Stimulated activated CD8-positive, alpha-beta memory T cell treated with anti-CD3 and anti-CD28 coated beads, Interleukin-15, amount 100 ng/mL, for 48 hours (primary cell): Measurements from ENCODE around the gene SH3TC2.

Experiments used
- DNase-seq, 2 donors: peaks; one replicate each; pipeline ENCODE4 v3.0.0-alpha.2; 2020; ENCODE audit warnings: low read depth in 2 of 2

The SH3TC2 gene

DNA sequence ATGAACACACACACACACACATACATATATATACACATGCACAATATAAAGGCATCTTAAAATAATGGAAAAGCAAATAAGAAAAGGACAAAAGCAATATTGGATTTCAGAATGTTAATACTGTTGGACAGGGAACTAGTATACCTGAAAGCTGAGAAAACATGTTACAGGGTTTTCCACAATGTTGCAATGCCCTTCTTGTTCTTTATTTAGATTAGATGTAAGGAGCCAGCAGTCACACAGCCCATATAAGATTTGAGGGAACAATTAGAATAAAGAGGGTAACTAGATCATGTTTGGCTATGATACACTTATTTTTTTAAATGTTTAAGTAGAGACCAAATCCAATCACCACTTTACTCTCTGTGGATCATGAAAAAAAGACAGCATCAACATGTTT, 61.7 kb downstream of the SH3TC2 start:
- DNase-seq, result no peak

DNA sequence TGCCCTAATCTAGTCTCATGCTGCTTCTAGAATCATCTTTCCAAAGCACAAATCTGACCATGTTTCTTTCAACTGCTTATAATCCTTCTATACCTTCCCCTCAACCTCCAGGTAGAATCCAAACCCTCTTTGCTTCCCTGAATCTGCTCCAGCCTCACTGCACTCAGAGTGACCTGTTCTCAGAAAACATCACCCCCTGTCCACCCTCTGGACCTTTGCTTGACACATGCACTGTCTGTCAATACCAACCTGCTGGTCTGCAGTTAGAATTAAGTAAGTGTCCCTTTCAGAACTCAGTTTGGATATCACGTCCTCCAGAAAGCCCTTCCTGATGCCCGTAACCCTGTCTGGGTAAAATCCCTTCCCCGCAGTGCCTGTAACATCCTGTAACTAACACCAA, 63.1 kb downstream of the SH3TC2 start:
- DNase-seq, result no peak

DNA sequence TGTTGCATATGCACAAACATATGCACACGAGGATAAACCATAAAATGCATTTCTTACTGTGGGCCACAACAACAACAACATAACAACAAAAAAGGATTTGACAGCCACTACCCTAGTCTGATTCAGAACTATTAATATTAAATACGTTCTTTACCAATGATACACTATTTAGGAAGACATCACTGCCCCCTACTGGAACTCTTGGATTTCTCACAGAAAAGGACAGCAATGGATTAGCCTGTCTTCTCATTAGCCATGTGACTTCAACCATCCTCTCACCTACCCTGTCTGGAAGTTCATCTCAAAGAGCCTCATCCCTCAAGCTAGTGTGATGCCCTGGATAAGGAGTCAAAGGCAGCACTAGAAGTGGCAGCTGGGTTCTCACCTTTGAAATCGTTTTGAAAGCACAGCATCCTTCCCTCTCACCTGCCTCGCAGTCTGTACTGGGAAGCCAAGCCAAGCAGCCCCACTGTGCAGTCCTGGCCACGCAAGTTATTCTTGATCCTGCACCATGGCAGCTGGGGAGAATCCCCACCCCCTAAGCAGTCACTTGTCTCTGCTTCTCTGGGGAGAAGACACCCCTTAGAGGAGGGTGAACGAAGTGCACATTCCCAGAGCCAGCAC, 64.6 kb downstream of the SH3TC2 start:
- DNase-seq, result no peak

DNA sequence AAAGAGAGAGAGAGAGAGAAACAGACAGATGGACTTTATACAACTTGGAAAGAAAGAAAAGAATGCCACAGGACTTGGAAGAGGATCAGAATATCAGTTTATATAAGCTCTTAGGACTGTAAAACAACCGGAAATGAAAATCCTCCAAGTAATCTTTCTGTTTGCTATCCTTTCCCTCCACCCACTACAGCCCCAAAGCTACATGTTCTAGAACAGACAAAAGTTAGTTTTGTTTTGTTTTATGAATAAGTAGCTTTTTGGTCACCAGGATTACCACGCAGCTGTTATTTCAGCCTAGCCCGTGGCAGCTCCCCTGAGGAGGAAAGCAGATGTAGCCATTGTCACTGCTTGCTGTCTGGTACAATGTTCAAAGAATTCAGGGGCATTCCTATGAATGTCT, 66.6 kb downstream of the SH3TC2 start:
- DNase-seq, result no peak

DNA sequence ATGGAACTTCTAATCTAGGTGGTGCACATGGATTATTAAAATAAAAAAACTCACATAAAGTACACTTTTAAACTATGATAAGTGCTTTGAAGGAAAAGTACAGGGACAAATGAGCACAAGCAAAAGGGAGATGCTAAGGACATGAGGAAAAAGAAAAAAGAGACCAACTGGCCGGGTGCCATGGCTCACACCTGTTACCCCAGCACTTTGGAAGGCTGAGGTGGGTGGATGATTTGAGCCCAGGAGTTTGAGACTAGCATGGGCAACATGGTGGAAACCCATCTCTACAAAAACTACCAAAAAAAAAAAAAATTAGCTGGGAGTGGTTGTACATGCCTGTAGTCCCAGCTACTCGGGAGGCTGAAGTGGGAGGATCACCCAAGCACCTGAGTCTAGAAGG, 67.1 kb downstream of the SH3TC2 start:
- DNase-seq, result no peak

DNA sequence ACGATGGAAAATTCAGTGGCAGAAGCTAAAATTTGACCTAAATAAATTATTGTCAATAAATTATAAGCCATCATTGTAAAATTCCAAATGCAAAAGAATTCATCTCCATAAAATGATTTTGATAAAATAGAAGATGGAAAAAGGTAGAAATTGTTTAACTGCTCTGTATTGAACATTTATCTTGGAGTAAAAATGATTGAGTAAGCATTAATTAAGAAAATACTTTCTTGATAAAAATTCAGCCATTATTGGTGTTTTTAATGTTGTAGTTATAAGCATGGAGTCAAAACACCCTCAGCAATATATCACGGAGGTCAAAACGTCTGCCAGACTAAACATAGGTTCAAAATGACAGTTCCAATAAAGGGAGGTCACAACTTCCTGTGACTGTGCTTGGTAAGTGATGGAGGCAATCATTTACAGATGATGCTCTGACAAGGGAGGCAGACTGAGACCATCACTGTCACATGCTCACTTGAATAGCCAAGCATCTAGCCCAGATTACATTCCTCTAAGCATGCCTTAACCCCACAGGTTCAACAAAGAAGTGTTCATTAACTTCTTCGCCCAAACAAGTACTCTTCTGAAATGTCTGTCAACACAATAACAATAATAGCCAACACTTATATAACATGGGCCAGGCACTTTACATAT, 69.5 kb downstream of the SH3TC2 start:
- DNase-seq, result no peak

DNA sequence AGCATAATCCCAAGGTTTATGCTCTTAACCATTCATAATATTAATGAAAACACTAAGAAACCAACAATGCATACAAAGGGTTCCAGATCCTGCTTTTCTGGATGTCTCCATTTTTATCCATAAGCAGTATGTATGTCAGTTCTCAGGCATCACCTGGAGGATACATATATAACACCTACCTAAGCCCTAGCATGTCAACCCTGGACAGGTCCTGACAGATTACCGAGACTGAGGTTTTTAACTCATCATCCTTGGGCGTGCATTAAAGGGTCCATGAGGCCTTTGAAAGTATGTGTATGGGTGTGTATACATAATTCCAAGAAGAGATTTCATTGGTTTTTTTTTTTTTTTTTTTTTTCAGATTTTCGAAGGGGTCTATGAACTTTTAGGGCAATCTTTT, 70.6 kb downstream of the SH3TC2 start:
- DNase-seq, result no peak

DNA sequence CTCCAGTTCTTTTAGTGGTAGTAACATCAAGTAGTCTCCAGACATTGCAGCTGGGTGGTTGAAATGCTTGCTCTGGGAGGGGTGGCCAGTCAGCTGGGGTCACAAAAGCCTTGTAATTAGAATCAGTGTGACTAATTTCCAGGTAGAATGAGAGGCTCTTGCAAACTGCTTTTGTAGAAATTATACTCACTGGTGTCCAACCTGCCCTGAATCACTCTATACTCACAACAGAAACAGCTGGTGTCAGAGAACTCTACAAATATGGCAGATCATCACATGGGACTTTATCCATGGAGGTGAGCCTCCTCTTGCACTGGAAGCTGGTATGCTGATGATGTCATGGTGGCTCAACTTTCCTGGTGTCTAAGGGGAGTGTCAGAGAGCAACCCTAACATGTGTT, 71.3 kb downstream of the SH3TC2 start:
- DNase-seq, result no peak

DNA sequence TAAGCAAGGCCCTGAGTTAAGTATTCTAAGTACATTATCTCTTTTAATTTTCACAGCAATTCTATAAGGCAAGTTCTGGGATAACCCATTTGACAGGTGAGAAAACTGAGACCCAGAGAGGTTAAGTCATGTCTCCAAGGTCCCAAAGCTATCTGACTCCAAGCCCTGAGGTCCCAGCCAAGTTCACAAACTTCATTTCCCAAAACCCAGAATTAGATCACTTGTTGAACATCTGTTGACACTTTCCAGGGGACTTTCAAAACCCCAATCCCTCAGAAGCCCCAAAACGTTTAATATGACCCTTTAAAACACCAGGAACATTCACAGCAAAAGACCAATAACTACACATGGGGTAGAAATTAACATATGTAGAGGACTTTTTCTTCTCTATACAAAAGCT, 72.0 kb downstream of the SH3TC2 start:
- DNase-seq, result no peak

DNA sequence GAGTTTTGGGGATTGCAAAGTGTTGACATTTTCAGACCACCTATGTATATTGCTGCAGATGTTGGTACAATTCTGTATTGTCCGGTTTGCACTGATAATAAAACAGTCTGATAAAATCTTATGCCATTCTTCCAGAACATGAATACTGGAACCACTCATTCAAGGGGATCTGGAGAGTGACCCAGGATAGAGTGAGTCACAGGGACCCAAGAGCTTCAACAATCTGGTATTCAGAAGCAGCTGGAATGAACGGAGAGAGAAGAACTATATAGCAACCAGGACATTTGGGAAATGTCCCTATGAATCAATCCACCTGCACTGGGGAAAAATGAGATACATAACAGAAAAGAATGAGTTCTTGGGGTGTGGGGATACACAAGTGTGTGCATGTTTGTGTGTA, 73.3 kb downstream of the SH3TC2 start:
- DNase-seq, result no peak

DNA sequence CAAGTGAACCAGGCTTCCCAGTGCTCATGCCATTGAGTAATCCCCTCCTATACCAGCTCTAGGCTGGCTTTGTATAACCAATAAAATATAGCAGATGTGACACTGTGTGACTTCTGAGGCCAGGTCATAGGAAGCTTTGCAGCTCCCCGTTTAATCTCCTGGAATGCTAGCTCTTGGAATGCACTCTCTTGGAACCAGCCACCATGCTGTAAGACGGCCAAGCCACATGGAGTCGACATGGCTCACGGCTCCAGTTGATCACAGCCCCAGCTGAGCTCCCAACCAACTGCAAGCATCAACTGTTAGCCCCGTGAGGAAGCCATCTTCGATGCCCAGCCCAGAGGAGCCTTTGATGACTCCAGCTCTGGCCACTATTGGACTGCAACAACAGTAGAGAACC, 74.5 kb downstream of the SH3TC2 start:
- DNase-seq, result no peak

DNA sequence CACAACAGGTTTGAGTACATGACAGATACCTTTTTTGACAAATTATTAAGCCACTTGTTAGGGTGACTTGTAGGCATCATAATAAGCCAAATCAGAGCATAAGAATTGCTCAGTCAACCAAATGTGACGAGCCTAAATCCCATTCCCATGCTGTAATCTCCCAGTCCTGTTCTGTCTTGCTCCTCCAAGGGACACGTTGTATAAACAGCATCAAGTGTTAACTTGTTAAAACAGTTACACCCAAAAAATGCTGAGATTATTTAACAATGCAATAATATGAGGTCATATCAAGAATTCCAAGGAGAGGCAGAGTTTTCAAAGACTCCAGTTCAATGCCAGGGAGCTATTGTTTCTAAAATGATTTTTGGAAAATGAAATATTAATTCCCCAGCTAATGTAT, 76.2 kb downstream of the SH3TC2 start:
- no peak for DNase-seq

DNA sequence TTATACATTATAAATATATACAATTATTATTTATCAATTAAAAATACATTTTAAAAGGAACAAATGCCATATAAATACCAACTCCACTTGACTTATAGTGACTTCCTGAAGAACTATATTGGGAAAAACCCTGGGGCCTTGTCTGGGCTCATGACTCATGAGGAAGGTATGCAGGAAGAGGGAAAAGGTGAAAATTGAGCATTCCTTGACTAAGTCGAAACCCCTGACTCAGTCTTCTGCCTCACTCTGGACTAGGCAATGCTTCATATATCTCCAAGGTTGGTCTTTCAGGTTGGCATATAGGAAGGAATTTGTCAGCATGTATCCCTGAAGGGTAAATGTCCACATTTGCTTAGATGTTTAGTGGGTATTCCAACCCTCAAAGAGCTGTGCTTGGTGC, 78.5 kb downstream of the SH3TC2 start:
- no peak for DNase-seq

DNA sequence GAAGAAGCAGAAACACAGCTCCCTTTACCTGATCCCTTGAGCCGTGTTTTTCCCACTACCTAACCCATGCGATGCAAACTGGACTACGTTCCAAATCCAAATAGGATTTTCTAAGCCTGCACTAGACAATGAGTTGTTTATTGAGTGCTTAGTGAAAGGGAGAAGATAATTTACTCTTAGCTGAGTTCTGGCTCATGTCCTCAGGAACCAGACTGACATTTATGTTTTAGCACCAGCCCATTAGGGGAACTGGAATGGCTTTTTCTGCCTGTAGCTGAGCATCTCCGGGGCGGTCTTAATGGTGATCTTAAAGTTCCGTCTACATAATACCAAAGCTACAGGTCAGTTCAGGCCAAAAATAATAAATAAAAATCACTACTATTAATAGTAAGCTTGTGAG, 81.5 kb downstream of the SH3TC2 start:
- no peak for DNase-seq

DNA sequence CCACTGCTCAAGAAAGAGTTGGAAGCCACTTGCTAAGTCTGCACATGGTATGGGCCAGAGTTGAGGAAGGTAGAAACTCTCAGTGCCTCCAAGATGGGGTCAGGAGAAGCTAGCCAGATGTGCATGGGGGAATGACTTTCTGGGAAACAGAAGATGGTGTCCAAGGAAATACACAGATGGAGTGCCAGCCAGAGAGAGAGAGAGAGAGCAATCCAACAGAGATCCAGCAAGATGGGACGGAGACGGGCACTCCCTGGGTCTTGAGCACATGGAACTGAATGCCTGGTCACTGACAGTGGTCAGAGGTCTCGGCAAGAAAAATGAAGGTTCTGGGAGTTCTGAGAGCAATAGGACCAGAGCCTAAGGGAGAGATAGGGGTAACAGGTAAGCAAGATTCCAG, 82.1 kb downstream of the SH3TC2 start:
- DNase-seq, result no peak

DNA sequence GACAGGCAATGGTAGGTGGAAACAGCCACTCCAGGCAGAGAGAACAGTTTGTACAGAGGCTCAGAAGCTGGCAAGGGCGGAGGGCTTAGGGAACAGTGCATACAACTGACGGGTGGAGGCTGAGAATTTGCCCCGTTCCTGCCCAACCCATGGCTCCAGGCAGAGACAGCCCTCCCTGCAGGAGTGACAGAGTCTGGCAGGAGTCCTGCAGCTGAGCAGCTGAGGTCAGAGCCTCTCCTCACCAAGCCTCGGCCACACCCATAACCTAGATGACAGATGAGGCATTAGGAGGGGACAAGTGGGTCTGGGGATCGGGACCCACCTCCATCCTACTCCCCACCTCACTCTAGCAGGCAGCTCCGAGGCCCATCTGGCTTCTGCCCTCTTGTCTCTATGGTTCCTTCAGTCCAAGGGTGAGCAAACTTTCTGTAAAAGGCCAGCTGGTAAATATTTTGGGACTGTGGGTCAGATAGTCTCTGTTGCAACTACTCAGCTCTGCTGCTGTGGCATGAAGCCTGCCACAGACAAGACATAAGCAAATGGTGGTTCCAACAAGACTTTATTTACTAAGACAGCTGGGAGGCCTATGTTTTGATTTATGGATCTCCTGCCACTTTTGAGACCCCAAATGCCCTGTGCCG, 83.7 kb downstream of the SH3TC2 start:
- no peak for DNase-seq

DNA sequence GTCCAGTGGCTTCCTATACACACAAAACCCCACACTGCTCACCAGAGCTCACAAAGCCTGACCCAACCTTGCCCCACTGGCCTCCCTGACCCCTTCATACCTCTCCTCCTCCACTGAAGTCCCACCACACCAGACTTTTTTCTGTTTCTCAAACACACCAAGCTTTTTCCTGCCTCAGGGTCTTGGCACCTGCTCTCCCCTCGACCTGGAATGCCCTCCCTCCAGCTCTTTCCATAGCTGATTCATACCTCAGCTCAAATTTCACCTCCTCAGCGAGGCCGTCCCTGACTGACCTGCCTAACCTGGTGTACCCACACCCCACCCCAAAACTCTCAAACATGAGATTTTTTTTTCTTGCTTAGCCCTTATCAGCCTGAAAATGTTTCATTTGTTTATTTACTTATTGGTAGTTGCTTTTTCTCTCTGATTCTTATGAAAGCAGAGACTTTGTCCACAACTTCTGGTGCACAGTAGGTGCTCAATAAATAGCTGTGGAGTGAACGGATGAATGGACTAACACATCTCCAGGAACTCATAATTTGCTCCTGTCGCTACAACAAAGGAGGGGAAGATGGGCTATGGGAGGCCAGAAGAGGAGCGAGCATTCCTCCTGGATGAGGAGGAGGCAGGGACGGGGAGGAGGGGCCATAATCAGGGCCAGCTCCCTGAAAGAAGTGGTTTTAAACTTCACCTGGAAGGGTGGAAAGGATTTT, 84.3 kb downstream of the SH3TC2 start:
- DNase-seq, result no peak

DNA sequence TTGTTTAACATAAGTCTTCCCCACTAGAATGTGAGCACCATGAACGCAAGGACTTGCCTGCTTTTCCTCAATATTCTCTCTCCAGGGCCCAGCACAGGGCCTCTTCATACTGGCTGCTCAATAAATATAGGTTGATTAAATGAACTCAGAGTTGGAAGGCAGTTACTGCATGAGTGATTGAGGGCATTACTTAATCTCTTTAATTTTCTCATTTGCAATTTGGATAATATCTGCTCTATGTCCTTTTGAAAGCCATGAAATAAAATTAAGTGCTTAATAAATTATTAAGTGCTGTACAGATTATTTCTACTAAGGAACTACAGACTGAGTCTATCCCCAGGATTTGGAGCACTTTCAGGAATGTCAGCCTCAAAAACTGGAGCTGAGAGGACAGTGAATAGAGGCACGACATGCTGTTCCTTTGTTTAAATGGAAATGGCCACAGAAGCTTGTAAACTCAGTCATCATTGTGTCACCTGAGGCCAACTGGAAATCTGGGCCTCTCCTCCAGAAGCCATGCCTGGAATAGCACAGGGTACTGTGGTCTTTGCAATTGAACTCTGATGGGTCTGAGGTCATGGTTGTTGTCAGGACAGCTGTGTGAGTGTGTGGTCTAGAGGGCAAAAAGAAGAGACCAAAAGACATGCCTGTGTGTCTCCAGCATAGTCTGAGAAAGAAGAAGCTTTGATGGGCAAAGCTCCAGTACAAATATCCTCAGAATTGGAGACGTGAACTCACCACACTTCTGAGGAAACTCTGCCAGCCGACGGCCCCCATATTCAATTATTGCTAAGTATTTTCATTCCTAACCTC, 86.1 kb downstream of the SH3TC2 start:
- DNase-seq, result no peak

DNA sequence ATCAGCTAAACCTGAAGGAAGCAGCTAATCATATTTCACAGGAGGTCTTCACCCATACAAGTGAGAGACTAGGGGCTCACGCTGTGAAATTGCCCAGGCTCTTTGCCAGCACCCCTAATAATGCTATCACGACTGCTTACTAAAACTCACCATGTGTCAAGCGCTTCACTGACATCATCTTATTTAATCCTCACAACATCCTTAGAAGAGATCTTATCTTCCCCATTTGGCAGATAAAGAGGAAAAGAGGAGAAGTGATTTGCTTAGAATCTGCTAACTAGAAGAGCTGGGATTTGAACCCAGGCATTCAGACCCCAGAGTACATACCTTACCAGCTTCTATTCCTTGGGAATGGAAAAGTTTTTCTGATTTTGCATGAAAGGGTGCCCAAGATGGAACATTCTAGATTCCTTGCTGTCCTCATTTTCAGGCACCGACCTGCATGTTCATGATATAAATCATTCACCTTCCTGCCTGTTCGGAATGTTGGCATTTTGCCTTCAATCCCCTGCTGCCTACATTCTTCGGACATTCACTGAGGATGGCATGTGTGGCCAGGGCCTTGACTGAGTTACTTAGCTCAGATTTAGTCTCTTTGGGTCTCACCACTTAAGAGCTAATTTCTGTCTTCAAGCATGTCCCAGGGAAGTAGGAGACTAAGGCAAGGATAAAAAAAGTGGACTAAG, 88.1 kb downstream of the SH3TC2 start:
- DNase-seq, result no peak

DNA sequence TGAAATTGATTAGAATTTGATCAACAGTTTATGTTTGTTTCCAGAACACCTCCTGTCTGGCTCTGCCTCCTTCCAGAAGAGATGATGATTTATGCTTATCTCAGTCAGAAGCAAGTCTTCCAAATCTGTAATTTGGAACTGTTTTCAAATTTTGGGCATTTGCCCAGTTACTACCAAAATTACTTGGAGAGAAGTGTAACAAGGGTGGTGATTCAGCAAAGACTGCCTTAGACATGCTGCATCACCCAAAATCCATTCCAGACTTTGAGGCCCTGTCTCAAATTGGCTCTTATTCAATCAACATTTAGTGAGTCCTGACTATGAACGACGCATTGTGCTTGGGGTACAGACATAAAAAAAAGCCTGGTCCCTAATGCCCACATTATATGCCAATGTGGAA, 89.4 kb downstream of the SH3TC2 start:
- DNase-seq, result no peak

DNA sequence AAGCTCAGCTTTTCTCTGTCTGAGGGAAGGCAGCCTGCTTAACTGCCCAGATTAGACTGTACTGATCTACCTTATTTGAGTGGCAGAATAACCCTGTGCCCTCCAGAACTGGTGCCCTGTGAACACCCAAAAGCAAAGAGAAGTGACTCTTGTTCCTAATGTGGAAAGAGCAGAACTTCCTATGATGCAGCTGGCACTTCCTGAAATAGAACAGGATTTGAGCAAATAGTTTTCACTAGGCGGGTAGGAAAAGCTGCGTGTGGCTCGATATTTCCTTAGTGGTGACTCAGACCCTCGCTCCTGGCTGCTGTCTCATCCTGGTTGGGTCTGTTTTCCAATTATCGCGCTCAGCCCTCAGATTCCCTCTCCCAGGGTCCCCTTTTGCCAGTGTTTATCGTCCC, 89.9 kb downstream of the SH3TC2 start:
- DNase-seq, result no peak

DNA sequence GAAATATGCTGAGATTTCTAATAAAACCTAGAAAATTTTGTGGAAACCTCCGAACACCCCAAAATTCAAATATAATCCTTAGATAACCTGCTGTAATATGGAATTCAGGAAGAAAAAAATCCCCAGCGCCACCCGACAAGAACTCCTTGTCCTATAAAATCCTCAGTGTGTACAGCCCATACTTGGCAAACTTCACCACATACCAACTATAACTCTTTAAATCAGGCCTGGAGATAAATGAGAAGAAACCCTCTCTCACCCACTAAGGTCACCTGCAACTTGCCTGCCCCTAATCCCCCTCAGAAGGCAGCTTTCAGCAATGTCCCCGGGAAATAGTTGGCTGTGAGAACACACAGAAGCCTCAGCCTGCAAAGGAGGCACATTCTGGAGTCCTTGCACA, 90.5 kb downstream of the SH3TC2 start:
- DNase-seq, result no peak
